HG02571 (cell line): ENCODE results near the gene FBN1.
A peak's percentile ranks its signal among the peaks of the same experiment; 100 is the strongest.

Experiments used
- ATAC-seq: cut with Tn5 transposase; IDR thresholded peaks from one replicate; pipeline ENCODE4 v1.9.1; 2021; ENCODE audit warnings: mild to moderate bottlenecking, moderate library complexity; ENCODE audit not compliant: unreplicated experiment

The FBN1 gene

GRCh38 chr15:48652510-48653076 lies 7.1 kb upstream of the FBN1 start:
- no peak for ATAC-seq

GRCh38 chr15:48650931-48651330 lies 5.4 kb upstream of the FBN1 start:
- no peak for ATAC-seq

GRCh38 chr15:48647962-48648361 lies 2.5 kb upstream of the FBN1 start:
- ATAC-seq = no peak

- ATAC-seq = no peak
Observed at GRCh38 chr15:48646331-48646730, 822 bp upstream of the FBN1 start.

GRCh38 chr15:48644827-48645557 lies 517 bp downstream of the FBN1 start:
- peak; percentile 41 for ATAC-seq

- ATAC-seq = no peak
Observed at GRCh38 chr15:48644467-48644826, 1.1 kb downstream of the FBN1 start.

GRCh38 chr15:48643776-48644466 lies 1.6 kb downstream of the FBN1 start:
- ATAC-seq = no peak

GRCh38 chr15:48643206-48643605 lies 2.3 kb downstream of the FBN1 start:
- no peak for ATAC-seq

GRCh38 chr15:48642795-48643194 lies 2.7 kb downstream of the FBN1 start:
- no peak for ATAC-seq

- ATAC-seq = no peak
Observed at GRCh38 chr15:48641416-48641815, 4.1 kb downstream of the FBN1 start.

- no peak for ATAC-seq
Observed at GRCh38 chr15:48638963-48639362, 6.5 kb downstream of the FBN1 start.

GRCh38 chr15:48637639-48638038 lies 7.9 kb downstream of the FBN1 start:
- no peak for ATAC-seq

GRCh38 chr15:48636511-48636910 lies 9.0 kb downstream of the FBN1 start:
- no peak for ATAC-seq

- ATAC-seq = no peak
Observed at GRCh38 chr15:48634893-48635292, 10.6 kb downstream of the FBN1 start.

GRCh38 chr15:48634096-48634495 lies 11.4 kb downstream of the FBN1 start:
- ATAC-seq = no peak

- no peak for ATAC-seq
Observed at GRCh38 chr15:48632651-48633050, 12.9 kb downstream of the FBN1 start.

- ATAC-seq = no peak
Observed at GRCh38 chr15:48631176-48631770, 14.2 kb downstream of the FBN1 start.

- ATAC-seq = no peak
Observed at GRCh38 chr15:48630245-48630644, 15.3 kb downstream of the FBN1 start.

- no peak for ATAC-seq
Observed at GRCh38 chr15:48628832-48629231, 16.7 kb downstream of the FBN1 start.

- ATAC-seq = no peak
Observed at GRCh38 chr15:48627260-48627940, 18.1 kb downstream of the FBN1 start.

GRCh38 chr15:48625126-48625525 lies 20.4 kb downstream of the FBN1 start:
- ATAC-seq = no peak
